ENCODE measurements around the gene CTSH. TPM values are rescaled to one million over a fixed set of nuclear protein-coding genes. Genes with fewer than 3 reads are reported as not detected.

Gene CTSH
- total and polyA plus RNA-seq, 2 of the 13 experiments (the other 11 are each of a cell fraction or from before 2014, with no cell fraction given), result 265 to 653 TPM

- no peak for TF ChIP-seq ZBTB4 (CRISPR knock-in tag; IDR thresholded peaks at IDR 0.05; ENCODE audit: borderline replicate concordance)
Measured at GRCh38 chr15:78982736-78983135, 37.9 kb upstream of the CTSH start (continued).

- Histone ChIP-seq H3K9ac (ENCODE audit: insufficient read depth, low read depth, low read length) (no peak overlapping the region), H3K4me1 (ENCODE audit: insufficient read depth, low read length) (peaks cover 67% of the 10 kb centered on the region), H4K20me1 (ENCODE audit: insufficient read depth, low read length) (no peaks in the 10 kb centered on the region), H3K27me3 (ENCODE audit: control insufficient read depth in 1 of 2, insufficient read depth in 2 of 2, low read length in 2 of 2) (no peaks in the 10 kb centered on the region), H3K4me2 (ENCODE audit: low read depth, low read length) (no peak overlapping the region), H3K79me2 (ENCODE audit: insufficient read depth, low read length) (no peaks in the 10 kb centered on the region), H3K36me3 (replicated peaks in 1 of 2; ENCODE audit: control insufficient read depth in 1 of 2, insufficient read depth in 2 of 2, low read length in 2 of 2) (no peaks in the 10 kb centered on the region), H3K27ac (ENCODE audit: extremely low read length, insufficient read depth, low read length) (no peak overlapping the region), H3K4me3 (replicated peaks in 1 of 3; ENCODE audit: insufficient read depth in 1 of 3, low read depth in 2 of 3, low read length in 3 of 3) (no peak overlapping the region), H2AFZ (ENCODE audit: low read length) (no peak overlapping the region), H3K9me3 (ENCODE audit: low read length) (no peaks in the 10 kb centered on the region)
- POLR2A ChIA-PET, result interaction anchor here (1.9 kb wide), 1 partner anchor 12 kb away, joined by 10 read pairs; no protein-coding TSS in a partner anchor
- intact Hi-C loops (cut with micrococcal nuclease; ENCODE audit: unreplicated experiment), result no loop called here
- in situ Hi-C loops (cut with HindIII; ENCODE audit: extremely low pct_ligation_motif_present, low pct_unique_long_range_greater_than_20kb), result no loop called here
- WGBS (ENCODE audit: low lambda C conversion rate), result 94% methylated on average over 9 of the region's 11 CpGs
- CTCF ChIA-PET (ENCODE audit: low intra/inter-chr PET ratio, low total read pairs), result no interaction called here
- ATAC-seq (no peak), DNase-seq (ENCODE audit: low spot score) (no peak), FAIRE-seq (no peak)
- TF ChIP-seq IKZF4 (CRISPR knock-in tag; IDR thresholded peaks at IDR 0.05; ENCODE audit: borderline replicate concordance, low read depth, not compliant biosample characterization), result no peak
- peak; percentile 56; the same call in 1 of the 2 replicates for TF ChIP-seq ZNF629 (CRISPR knock-in tag; conservative IDR thresholded peaks at IDR 0.05)
- BruUV-seq (replicated peaks), result no TSS peak
Measured at GRCh38 chr15:78981532-78982313, 36.9 kb upstream of the CTSH start.
